ENCODE measurements around the gene RBCK1.
"Not testable (repeated sequence)": the region's sequence is repeated elsewhere in the genome, so short reads cannot be mapped to it uniquely, and the experiment has no call there.

The RBCK1 gene

DNA sequence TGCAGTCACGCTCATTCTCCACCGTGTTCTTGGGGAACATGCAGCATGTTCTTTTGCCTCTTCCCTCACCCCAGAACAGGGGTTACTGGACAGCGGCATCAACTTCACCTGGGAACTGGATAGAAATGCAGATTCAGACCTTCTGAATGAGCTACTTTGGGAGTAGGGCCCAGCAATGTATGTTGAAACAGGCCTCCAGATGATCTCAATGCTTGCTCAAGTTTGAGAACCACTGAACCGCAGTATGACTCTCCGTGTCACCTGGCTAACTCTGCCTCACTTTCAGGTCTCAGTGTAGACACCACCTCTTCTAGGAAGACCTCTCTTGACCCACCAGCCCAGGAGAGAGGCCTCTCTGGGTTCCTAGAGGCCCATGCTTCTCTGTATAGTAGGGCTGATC is 22.7 kb upstream of the RBCK1 start:
- Histone ChIP-seq H3K9me2 (replicated peaks; ENCODE audit: low read depth, low read length) (no peaks in the 10 kb centered on the region), H3F3A (ENCODE audit: low read depth) (peaks cover 3% of the 10 kb centered on the region; the same call in 1 of the 2 replicates), H3K4me2 (ENCODE audit: low read depth, low read length, poor library complexity, severe bottlenecking) (no peak overlapping the region), H3K4me3 (ENCODE audit: low read length, poor library complexity, severe bottlenecking) (no peak overlapping the region), H3K9ac (ENCODE audit: low read depth, low read length, poor library complexity, severe bottlenecking) (no peak overlapping the region), H2AFZ (ENCODE audit: low read length) (no peak overlapping the region), H4K20me1 (ENCODE audit: insufficient read depth, low read length, poor library complexity, severe bottlenecking) (peaks cover 13% of the 10 kb centered on the region), H3K9me3 (ENCODE audit: insufficient read depth, low read depth, low read length) (no peaks in the 10 kb centered on the region), H3K36me3 (ENCODE audit: insufficient read depth, low read length) (peaks cover 20% of the 10 kb centered on the region; the same call in 1 of the 2 replicates), H3K4me1 (ENCODE audit: insufficient read depth, low read length, poor library complexity, severe bottlenecking) (peaks cover 19% of the 10 kb centered on the region), H3K27me3 (ENCODE audit: insufficient read depth, low read length, poor library complexity, severe bottlenecking) (no peaks in the 10 kb centered on the region), H3K79me2 (ENCODE audit: insufficient read depth, low read length) (peaks cover 20% of the 10 kb centered on the region)
- TF ChIP-seq EZH2phosphoT487 (IDR thresholded peaks at IDR 0.05; ENCODE audit: borderline replicate concordance): no peak
- no peak for TF ChIP-seq CTCF (conservative IDR thresholded peaks at IDR 0.05; ENCODE audit: low read length)

GRCh38 chr20:386634-387033 is 21.5 kb upstream of the RBCK1 start:
- H3K9ac ChIP-seq (ENCODE audit: low read depth, low read length, poor library complexity, severe bottlenecking); H3K4me2 ChIP-seq (ENCODE audit: low read depth, low read length, poor library complexity, severe bottlenecking); H3K27me3 ChIP-seq (ENCODE audit: insufficient read depth, low read length, poor library complexity, severe bottlenecking); H3K9me2 ChIP-seq (replicated peaks; ENCODE audit: low read depth, low read length); H3F3A ChIP-seq (ENCODE audit: low read depth); H3K4me3 ChIP-seq (ENCODE audit: low read length, poor library complexity, severe bottlenecking); H2AFZ ChIP-seq (ENCODE audit: low read length); H3K9me3 ChIP-seq (ENCODE audit: insufficient read depth, low read depth, low read length): not testable (repeated sequence)
- Histone ChIP-seq H3K4me1 (ENCODE audit: insufficient read depth, low read length, poor library complexity, severe bottlenecking) (peaks cover 14% of the 10 kb centered on the region), H4K20me1 (ENCODE audit: insufficient read depth, low read length, poor library complexity, severe bottlenecking) (peaks cover 13% of the 10 kb centered on the region), H3K79me2 (ENCODE audit: insufficient read depth, low read length) (peaks cover 16% of the 10 kb centered on the region), H3K36me3 (ENCODE audit: insufficient read depth, low read length) (peaks cover 23% of the 10 kb centered on the region; the same call in 1 of the 2 replicates)

- peaks cover 10% of the 10 kb centered on the region for H3K79me2 ChIP-seq (ENCODE audit: insufficient read depth, low read length)
- no peaks in the 10 kb centered on the region for H3K9me2 ChIP-seq (replicated peaks; ENCODE audit: low read depth, low read length)
- no peak overlapping the region for H3K9ac ChIP-seq (ENCODE audit: low read depth, low read length, poor library complexity, severe bottlenecking)
- no peaks in the 10 kb centered on the region; the same call in 1 of the 2 replicates for H3F3A ChIP-seq (ENCODE audit: low read depth)
- TF ChIP-seq EZH2phosphoT487 (IDR thresholded peaks at IDR 0.05; ENCODE audit: borderline replicate concordance) (no peak), CTCF (conservative IDR thresholded peaks at IDR 0.05; ENCODE audit: low read length) (no peak)
- H3K4me2 ChIP-seq (ENCODE audit: low read depth, low read length, poor library complexity, severe bottlenecking): no peak overlapping the region
- peaks cover 28% of the 10 kb centered on the region; the same call in 1 of the 2 replicates for H3K36me3 ChIP-seq (ENCODE audit: insufficient read depth, low read length)
- no peaks in the 10 kb centered on the region for H3K9me3 ChIP-seq (ENCODE audit: insufficient read depth, low read depth, low read length)
- H3K4me1 ChIP-seq (ENCODE audit: insufficient read depth, low read length, poor library complexity, severe bottlenecking): peaks cover 8% of the 10 kb centered on the region
- no peak overlapping the region for H2AFZ ChIP-seq (ENCODE audit: low read length)
- H3K4me3 ChIP-seq (ENCODE audit: low read length, poor library complexity, severe bottlenecking): no peak overlapping the region
- H3K27me3 ChIP-seq (ENCODE audit: insufficient read depth, low read length, poor library complexity, severe bottlenecking): no peaks in the 10 kb centered on the region
- H4K20me1 ChIP-seq (ENCODE audit: insufficient read depth, low read length, poor library complexity, severe bottlenecking): peaks cover 8% of the 10 kb centered on the region
These were observed 20.6 kb upstream of the RBCK1 start for GRCh38 chr20:387520-387919.
